Erythroblast (primary cell): ENCODE data around the gene COMMD4.
"Not testable (repeated sequence)": the region's sequence is repeated elsewhere in the genome, so short reads cannot be mapped to it uniquely, and the experiment has no call there.

Experiments used
- DNase-seq, 2 experiments: peaks; one replicate each; lab custom pipeline; 2025; lab: John Stamatoyannopoulos, UW
- GATA1 ChIP-seq: IDR thresholded peaks from 2 replicates; pipeline ENCODE4 v1.6.1; 2011; ENCODE audit warnings: low read depth, mild to moderate bottlenecking, control low read depth, low read length, moderate library complexity
- POLR2A ChIP-seq: IDR thresholded peaks from 2 replicates; pipeline ENCODE4 v1.6.1; 2011; ENCODE audit warnings: mild to moderate bottlenecking, low read length

The COMMD4 gene

GRCh38 chr15:75367913-75368688, 32.2 kb downstream of the COMMD4 start, which contains the start of gene MAN2C1:
MAN2C1 (minus strand) TSS chr15:75368607; CDS start chr15:75368583, 24 bp downstream.
- DNase-seq, result peak; percentile 96 to 98
- TF ChIP-seq POLR2A (peak; percentile 94), GATA1 (no peak)

- DNase-seq, result peak in 1 of 2 experiments; percentile 62
Observed at GRCh38 chr15:75368689-75369239, 32.9 kb downstream of the COMMD4 start.

GRCh38 chr15:75369897-75370581, 34.2 kb downstream of the COMMD4 start:
- no peak for DNase-seq
- no peak for TF ChIP-seq GATA1
- no peak for TF ChIP-seq POLR2A

More at GRCh38 chr15:75368689-75369239, 32.9 kb downstream of the COMMD4 start:
- TF ChIP-seq GATA1, result no peak
- TF ChIP-seq POLR2A, result no peak

- TF ChIP-seq GATA1 (no peak), POLR2A (no peak)
- DNase-seq, result no peak
Observed at GRCh38 chr15:75371486-75371885, 35.6 kb downstream of the COMMD4 start.

- TF ChIP-seq POLR2A (no peak), GATA1 (no peak)
Observed at GRCh38 chr15:75371901-75372688, 36.2 kb downstream of the COMMD4 start.

GRCh38 chr15:75380773-75381172, 44.9 kb downstream of the COMMD4 start:
- DNase-seq, result no peak
- no peak for TF ChIP-seq POLR2A
- no peak for TF ChIP-seq GATA1

More at GRCh38 chr15:75371901-75372688, 36.2 kb downstream of the COMMD4 start:
- DNase-seq, result no peak

- not testable (repeated sequence) for DNase-seq
Observed at GRCh38 chr15:75383986-75384385, 48.1 kb downstream of the COMMD4 start.
